ENCODE data around the gene LIN9. TPM values are rescaled to one million over a fixed set of nuclear protein-coding genes. Genes with fewer than 3 reads are reported as not detected.

Gene LIN9
- total and polyA plus RNA-seq, 2 of the 13 experiments (the other 11 are each of a cell fraction or from before 2014, with no cell fraction given), result 3.0 to 10.0 TPM

- Histone ChIP-seq H3K4me1 (ENCODE audit: insufficient read depth, low read length) (peaks cover 49% of the 10 kb centered on the region), H3K4me2 (ENCODE audit: low read depth, low read length) (no peak overlapping the region), H2AFZ (ENCODE audit: low read length) (no peak overlapping the region), H3K27me3 (ENCODE audit: control insufficient read depth in 1 of 2, insufficient read depth in 2 of 2, low read length in 2 of 2) (peaks cover 2 to 19% of the 10 kb centered on the region in 2 experiments; a peak in 3 of 5 replicates), H3K4me3 (replicated peaks in 1 of 3; ENCODE audit: insufficient read depth in 1 of 3, low read depth in 2 of 3, low read length in 3 of 3) (no peak overlapping the region), H3K9ac (ENCODE audit: insufficient read depth, low read depth, low read length) (no peak overlapping the region), H3K27ac (ENCODE audit: extremely low read length, insufficient read depth, low read length) (no peak overlapping the region), H3K36me3 (replicated peaks in 1 of 2; ENCODE audit: control insufficient read depth in 1 of 2, insufficient read depth in 2 of 2, low read length in 2 of 2) (no peaks in the 10 kb centered on the region), H3K9me3 (ENCODE audit: low read length) (no peaks in the 10 kb centered on the region), H4K20me1 (ENCODE audit: insufficient read depth, low read length) (no peaks in the 10 kb centered on the region), H3K79me2 (ENCODE audit: insufficient read depth, low read length) (no peaks in the 10 kb centered on the region)
- POLR2A ChIA-PET, result no interaction called here
- WGBS (ENCODE audit: low lambda C conversion rate), result 34% methylated on average over 7 of the region's 8 CpGs
- in situ Hi-C loops (cut with HindIII; ENCODE audit: extremely low pct_ligation_motif_present, low pct_unique_long_range_greater_than_20kb), result no loop called here
- intact Hi-C loops (cut with micrococcal nuclease; ENCODE audit: unreplicated experiment), result no loop called here
- BruUV-seq (replicated peaks), result no TSS peak
- no peak for TF ChIP-seq MIXL1 (CRISPR knock-in tag; IDR thresholded peaks at IDR 0.05)
- no peak for TF ChIP-seq ZNF737 (CRISPR knock-in tag; IDR thresholded peaks at IDR 0.05; ENCODE audit: borderline replicate concordance)
- TF ChIP-seq FOXA3 (CRISPR knock-in tag; IDR thresholded peaks at IDR 0.05), result no peak
- no peak for TF ChIP-seq NCOA5 (CRISPR knock-in tag; IDR thresholded peaks at IDR 0.05)
- TF ChIP-seq ZFP37 (CRISPR knock-in tag; IDR thresholded peaks at IDR 0.05; ENCODE audit: borderline replicate concordance), result no peak
- DNase-seq (ENCODE audit: low spot score) (no peak), FAIRE-seq (no peak), ATAC-seq (no peak)
- CTCF ChIA-PET (ENCODE audit: low intra/inter-chr PET ratio, low total read pairs), result no interaction called here
These were observed 96.4 kb downstream of the LIN9 start for GRCh38 chr1:226212545-226212944.

GRCh38 chr1:226211181-226211821 lies 97.7 kb downstream of the LIN9 start:
- TF ChIP-seq POLR2G (IDR thresholded peaks at IDR 0.05; ENCODE audit: low read depth, low read length) (no peak), ZFP37 (CRISPR knock-in tag; IDR thresholded peaks at IDR 0.05; ENCODE audit: borderline replicate concordance) (no peak), PAWR (CRISPR knock-in tag; IDR thresholded peaks at IDR 0.05; ENCODE audit: borderline replicate concordance) (no peak), ZSCAN9 (CRISPR knock-in tag; IDR thresholded peaks at IDR 0.05; ENCODE audit: borderline replicate concordance) (no peak), SIN3A (IDR thresholded peaks at IDR 0.05; ENCODE audit: borderline replicate concordance, low read depth, low read length) (no peak), MXD3 (CRISPR knock-in tag; IDR thresholded peaks at IDR 0.05) (no peak), ZNF235 (CRISPR knock-in tag; IDR thresholded peaks at IDR 0.05; ENCODE audit: borderline replicate concordance) (no peak), MXD4 (CRISPR knock-in tag; IDR thresholded peaks at IDR 0.05) (no peak), HNRNPK (IDR thresholded peaks at IDR 0.05; ENCODE audit: low read depth, low read length, poor library complexity, severe bottlenecking) (no peak), ZNF17 (CRISPR knock-in tag; IDR thresholded peaks at IDR 0.05) (no peak), SNAI1 (CRISPR knock-in tag; IDR thresholded peaks at IDR 0.05; ENCODE audit: borderline replicate concordance) (no peak), ZNF274 (CRISPR knock-in tag; IDR thresholded peaks at IDR 0.05) (no peak), KDM6A (CRISPR knock-in tag; IDR thresholded peaks at IDR 0.05; ENCODE audit: low read depth) (no peak)
- H3K4me2 ChIP-seq (ENCODE audit: low read depth, low read length), result no peak overlapping the region
- FAIRE-seq (no peak), ATAC-seq (no peak), DNase-seq (ENCODE audit: low spot score) (no peak)
- H3K9me3 ChIP-seq (ENCODE audit: low read length), result no peaks in the 10 kb centered on the region
- peaks cover 2 to 26% of the 10 kb centered on the region in 2 experiments; a peak in 3 of 5 replicates for H3K27me3 ChIP-seq (ENCODE audit: control insufficient read depth in 1 of 2, insufficient read depth in 2 of 2, low read length in 2 of 2)
- BruUV-seq (replicated peaks), result no TSS peak
- CTCF ChIA-PET (ENCODE audit: low intra/inter-chr PET ratio, low total read pairs), result no interaction called here
- H3K9ac ChIP-seq (ENCODE audit: insufficient read depth, low read depth, low read length), result no peak overlapping the region
- in situ Hi-C loops (cut with HindIII; ENCODE audit: extremely low pct_ligation_motif_present, low pct_unique_long_range_greater_than_20kb), result no loop called here
- POLR2A ChIA-PET, result interaction anchor here (1.4 kb wide), 1 partner anchor 12 kb away, joined by 4 read pairs; the partner anchor contains the start of gene MIXL1
- peaks cover 37% of the 10 kb centered on the region for H3K4me1 ChIP-seq (ENCODE audit: insufficient read depth, low read length)
- WGBS (ENCODE audit: low lambda C conversion rate), result 60% methylated on average over 3 of the region's 5 CpGs
- no peaks in the 10 kb centered on the region for H4K20me1 ChIP-seq (ENCODE audit: insufficient read depth, low read length)
- H2AFZ ChIP-seq (ENCODE audit: low read length), result no peak overlapping the region
- no peaks in the 10 kb centered on the region for H3K36me3 ChIP-seq (replicated peaks in 1 of 2; ENCODE audit: control insufficient read depth in 1 of 2, insufficient read depth in 2 of 2, low read length in 2 of 2)
- no peaks in the 10 kb centered on the region for H3K79me2 ChIP-seq (ENCODE audit: insufficient read depth, low read length)
- no peak overlapping the region for H3K4me3 ChIP-seq (replicated peaks in 1 of 3; ENCODE audit: insufficient read depth in 1 of 3, low read depth in 2 of 3, low read length in 3 of 3)
- intact Hi-C loops (cut with micrococcal nuclease; ENCODE audit: unreplicated experiment), result no loop called here
- H3K27ac ChIP-seq (ENCODE audit: extremely low read length, insufficient read depth, low read length), result no peak overlapping the region
